GM19463 (cell line): ENCODE measurements around the gene NTM.
A peak's percentile ranks its signal among the peaks of the same experiment; 100 is the strongest.

ENCODE experiments used
- ATAC-seq: cut with Tn5 transposase; IDR thresholded peaks from one replicate; pipeline ENCODE4 v1.9.1; 2021; ENCODE audit warnings: mild to moderate bottlenecking, moderate library complexity; ENCODE audit not compliant: unreplicated experiment

The NTM gene

GRCh38 chr11:131841925-131842635 is 471.7 kb downstream of the NTM start:
- ATAC-seq: no peak

- ATAC-seq: no peak
Observed at GRCh38 chr11:131845255-131845654, 474.8 kb downstream of the NTM start.

- no peak for ATAC-seq
Observed at GRCh38 chr11:131849485-131849884, 479.1 kb downstream of the NTM start.

- no peak for ATAC-seq
Observed at GRCh38 chr11:131850507-131850906, 480.1 kb downstream of the NTM start.

GRCh38 chr11:131851964-131852755 is 481.7 kb downstream of the NTM start:
- no peak for ATAC-seq

GRCh38 chr11:131852757-131853156 is 482.3 kb downstream of the NTM start:
- no peak for ATAC-seq

GRCh38 chr11:131854391-131854790 is 484.0 kb downstream of the NTM start:
- no peak for ATAC-seq

- ATAC-seq: no peak
Observed at GRCh38 chr11:131855320-131855719, 484.9 kb downstream of the NTM start.

GRCh38 chr11:131857246-131857645 is 486.8 kb downstream of the NTM start:
- ATAC-seq: no peak

GRCh38 chr11:131858505-131858904 is 488.1 kb downstream of the NTM start:
- ATAC-seq: no peak

- no peak for ATAC-seq
Observed at GRCh38 chr11:131859538-131860210, 489.3 kb downstream of the NTM start.

- no peak for ATAC-seq
Observed at GRCh38 chr11:131864228-131864627, 493.8 kb downstream of the NTM start.

- no peak for ATAC-seq
Observed at GRCh38 chr11:131865860-131866259, 495.4 kb downstream of the NTM start.

- ATAC-seq: no peak
Observed at GRCh38 chr11:131866535-131867400, 496.4 kb downstream of the NTM start.

- peak; percentile 88 for ATAC-seq
Observed at GRCh38 chr11:131867457-131868257, 497.2 kb downstream of the NTM start.

- ATAC-seq: no peak
Observed at GRCh38 chr11:131868629-131869507, 498.5 kb downstream of the NTM start.

GRCh38 chr11:131870305-131870704 is 499.9 kb downstream of the NTM start:
- ATAC-seq: no peak

- no peak for ATAC-seq
Observed at GRCh38 chr11:131871006-131871405, 500.6 kb downstream of the NTM start.

- no peak for ATAC-seq
Observed at GRCh38 chr11:131874070-131874469, 503.7 kb downstream of the NTM start.
